ENCODE results near the gene SCN5A. TPM values are rescaled to one million over a fixed set of nuclear protein-coding genes. Genes with fewer than 3 reads are reported as not detected.

Gene SCN5A
- total and polyA plus RNA-seq, 4 donors: 0.01 to 0.14 TPM; not detected in 2

DNA sequence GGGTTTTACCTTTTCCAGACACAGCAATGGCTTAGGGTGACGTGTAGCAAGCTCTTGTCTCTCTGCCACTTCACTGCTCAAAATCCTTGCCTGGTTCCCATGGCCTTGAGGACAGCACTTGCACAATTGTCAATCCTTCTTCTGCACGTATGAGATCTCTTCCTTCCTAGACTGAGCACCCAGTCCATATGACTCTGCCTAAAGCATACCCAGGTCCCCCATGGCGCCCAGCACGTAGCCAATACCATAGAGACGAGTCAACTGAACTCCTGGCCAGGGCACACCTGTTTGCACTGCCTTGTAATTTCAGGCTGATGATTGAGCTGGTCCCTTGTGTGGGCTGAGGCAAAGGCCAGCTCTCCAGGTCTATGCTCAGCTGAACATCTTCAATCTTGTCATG, 23.3 kb downstream of the SCN5A start:
- 86% methylated on average over 5 of the region's 5 CpGs for WGBS
- Histone ChIP-seq H3K9ac (ENCODE audit: low read depth in 1 of 2, low read length in 2 of 2) (no peak overlapping the region), H3K9me3 (ENCODE audit: control insufficient read depth in 4 of 4, low read length in 3 of 4) (no peaks in the 10 kb centered on the region), H3K4me3 (ENCODE audit: low read depth in 1 of 3, low read length in 3 of 3) (no peak overlapping the region), H3K27me3 (ENCODE audit: control insufficient read depth in 4 of 4, insufficient read depth in 4 of 4, low read length in 3 of 4) (no peaks in the 10 kb centered on the region), H3K36me3 (ENCODE audit: control insufficient read depth in 4 of 4, insufficient read depth in 3 of 4, low read depth in 1 of 4, low read length in 3 of 4) (no peaks in the 10 kb centered on the region), H3K27ac (ENCODE audit: low read depth in 1 of 2, low read length in 2 of 2) (no peak overlapping the region), H3K4me1 (ENCODE audit: control insufficient read depth in 4 of 4, insufficient read depth in 4 of 4, low read length in 3 of 4) (no peaks in the 10 kb centered on the region)
- DNase-seq (ENCODE audit: low spot score): no peak
- TF ChIP-seq EGR1 (IDR thresholded peaks at IDR 0.05; ENCODE audit: low read depth in 2 of 2) (no peak), FOXA2 (IDR thresholded peaks at IDR 0.05) (no peak), RAD21 (IDR thresholded peaks at IDR 0.05) (no peak), SP1 (IDR thresholded peaks at IDR 0.05) (no peak), RXRA (IDR thresholded peaks at IDR 0.05) (no peak), JUND (IDR thresholded peaks at IDR 0.05) (no peak), FOXA1 (IDR thresholded peaks at IDR 0.05) (no peak), HNF4A (conservative IDR thresholded peaks at IDR 0.05) (no peak), YY1 (IDR thresholded peaks at IDR 0.05) (no peak), TAF1 (conservative IDR thresholded peaks at IDR 0.05) (no peak), GABPA (IDR thresholded peaks at IDR 0.05 in 1 of 2, conservative IDR thresholded peaks at IDR 0.05 in 1 of 2) (no peak), HNF4G (IDR thresholded peaks at IDR 0.05) (no peak), NR2F2 (IDR thresholded peaks at IDR 0.05) (no peak)
- TF ChIP-seq, protein P1, sequence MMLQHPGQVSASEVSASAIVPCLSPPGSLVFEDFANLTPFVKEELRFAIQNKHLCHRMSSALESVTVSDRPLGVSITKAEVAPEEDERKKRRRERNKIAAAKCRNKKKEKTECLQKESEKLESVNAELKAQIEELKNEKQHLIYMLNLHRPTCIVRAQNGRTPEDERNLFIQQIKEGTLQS (IDR thresholded peaks at IDR 0.05): no peak
- TF ChIP-seq, protein P2, sequence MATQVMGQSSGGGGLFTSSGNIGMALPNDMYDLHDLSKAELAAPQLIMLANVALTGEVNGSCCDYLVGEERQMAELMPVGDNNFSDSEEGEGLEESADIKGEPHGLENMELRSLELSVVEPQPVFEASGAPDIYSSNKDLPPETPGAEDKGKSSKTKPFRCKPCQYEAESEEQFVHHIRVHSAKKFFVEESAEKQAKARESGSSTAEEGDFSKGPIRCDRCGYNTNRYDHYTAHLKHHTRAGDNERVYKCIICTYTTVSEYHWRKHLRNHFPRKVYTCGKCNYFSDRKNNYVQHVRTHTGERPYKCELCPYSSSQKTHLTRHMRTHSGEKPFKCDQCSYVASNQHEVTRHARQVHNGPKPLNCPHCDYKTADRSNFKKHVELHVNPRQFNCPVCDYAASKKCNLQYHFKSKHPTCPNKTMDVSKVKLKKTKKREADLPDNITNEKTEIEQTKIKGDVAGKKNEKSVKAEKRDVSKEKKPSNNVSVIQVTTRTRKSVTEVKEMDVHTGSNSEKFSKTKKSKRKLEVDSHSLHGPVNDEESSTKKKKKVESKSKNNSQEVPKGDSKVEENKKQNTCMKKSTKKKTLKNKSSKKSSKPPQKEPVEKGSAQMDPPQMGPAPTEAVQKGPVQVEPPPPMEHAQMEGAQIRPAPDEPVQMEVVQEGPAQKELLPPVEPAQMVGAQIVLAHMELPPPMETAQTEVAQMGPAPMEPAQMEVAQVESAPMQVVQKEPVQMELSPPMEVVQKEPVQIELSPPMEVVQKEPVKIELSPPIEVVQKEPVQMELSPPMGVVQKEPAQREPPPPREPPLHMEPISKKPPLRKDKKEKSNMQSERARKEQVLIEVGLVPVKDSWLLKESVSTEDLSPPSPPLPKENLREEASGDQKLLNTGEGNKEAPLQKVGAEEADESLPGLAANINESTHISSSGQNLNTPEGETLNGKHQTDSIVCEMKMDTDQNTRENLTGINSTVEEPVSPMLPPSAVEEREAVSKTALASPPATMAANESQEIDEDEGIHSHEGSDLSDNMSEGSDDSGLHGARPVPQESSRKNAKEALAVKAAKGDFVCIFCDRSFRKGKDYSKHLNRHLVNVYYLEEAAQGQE (IDR thresholded peaks at IDR 0.05): no peak
- TF ChIP-seq, protein P3, sequence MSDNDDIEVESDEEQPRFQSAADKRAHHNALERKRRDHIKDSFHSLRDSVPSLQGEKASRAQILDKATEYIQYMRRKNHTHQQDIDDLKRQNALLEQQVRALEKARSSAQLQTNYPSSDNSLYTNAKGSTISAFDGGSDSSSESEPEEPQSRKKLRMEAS (IDR thresholded peaks at IDR 0.05): no peak
- TF ChIP-seq, protein P4, sequence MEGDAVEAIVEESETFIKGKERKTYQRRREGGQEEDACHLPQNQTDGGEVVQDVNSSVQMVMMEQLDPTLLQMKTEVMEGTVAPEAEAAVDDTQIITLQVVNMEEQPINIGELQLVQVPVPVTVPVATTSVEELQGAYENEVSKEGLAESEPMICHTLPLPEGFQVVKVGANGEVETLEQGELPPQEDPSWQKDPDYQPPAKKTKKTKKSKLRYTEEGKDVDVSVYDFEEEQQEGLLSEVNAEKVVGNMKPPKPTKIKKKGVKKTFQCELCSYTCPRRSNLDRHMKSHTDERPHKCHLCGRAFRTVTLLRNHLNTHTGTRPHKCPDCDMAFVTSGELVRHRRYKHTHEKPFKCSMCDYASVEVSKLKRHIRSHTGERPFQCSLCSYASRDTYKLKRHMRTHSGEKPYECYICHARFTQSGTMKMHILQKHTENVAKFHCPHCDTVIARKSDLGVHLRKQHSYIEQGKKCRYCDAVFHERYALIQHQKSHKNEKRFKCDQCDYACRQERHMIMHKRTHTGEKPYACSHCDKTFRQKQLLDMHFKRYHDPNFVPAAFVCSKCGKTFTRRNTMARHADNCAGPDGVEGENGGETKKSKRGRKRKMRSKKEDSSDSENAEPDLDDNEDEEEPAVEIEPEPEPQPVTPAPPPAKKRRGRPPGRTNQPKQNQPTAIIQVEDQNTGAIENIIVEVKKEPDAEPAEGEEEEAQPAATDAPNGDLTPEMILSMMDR (IDR thresholded peaks at IDR 0.05; ENCODE audit: low read depth, low read length, missing input control): no peak
- TF ChIP-seq, protein P5, sequence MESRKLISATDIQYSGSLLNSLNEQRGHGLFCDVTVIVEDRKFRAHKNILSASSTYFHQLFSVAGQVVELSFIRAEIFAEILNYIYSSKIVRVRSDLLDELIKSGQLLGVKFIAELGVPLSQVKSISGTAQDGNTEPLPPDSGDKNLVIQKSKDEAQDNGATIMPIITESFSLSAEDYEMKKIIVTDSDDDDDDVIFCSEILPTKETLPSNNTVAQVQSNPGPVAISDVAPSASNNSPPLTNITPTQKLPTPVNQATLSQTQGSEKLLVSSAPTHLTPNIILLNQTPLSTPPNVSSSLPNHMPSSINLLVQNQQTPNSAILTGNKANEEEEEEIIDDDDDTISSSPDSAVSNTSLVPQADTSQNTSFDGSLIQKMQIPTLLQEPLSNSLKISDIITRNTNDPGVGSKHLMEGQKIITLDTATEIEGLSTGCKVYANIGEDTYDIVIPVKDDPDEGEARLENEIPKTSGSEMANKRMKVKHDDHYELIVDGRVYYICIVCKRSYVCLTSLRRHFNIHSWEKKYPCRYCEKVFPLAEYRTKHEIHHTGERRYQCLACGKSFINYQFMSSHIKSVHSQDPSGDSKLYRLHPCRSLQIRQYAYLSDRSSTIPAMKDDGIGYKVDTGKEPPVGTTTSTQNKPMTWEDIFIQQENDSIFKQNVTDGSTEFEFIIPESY (IDR thresholded peaks at IDR 0.05): no peak

All from liver (tissue), 9 donors.